ENCODE results near the gene TKFC.

The TKFC gene

DNA sequence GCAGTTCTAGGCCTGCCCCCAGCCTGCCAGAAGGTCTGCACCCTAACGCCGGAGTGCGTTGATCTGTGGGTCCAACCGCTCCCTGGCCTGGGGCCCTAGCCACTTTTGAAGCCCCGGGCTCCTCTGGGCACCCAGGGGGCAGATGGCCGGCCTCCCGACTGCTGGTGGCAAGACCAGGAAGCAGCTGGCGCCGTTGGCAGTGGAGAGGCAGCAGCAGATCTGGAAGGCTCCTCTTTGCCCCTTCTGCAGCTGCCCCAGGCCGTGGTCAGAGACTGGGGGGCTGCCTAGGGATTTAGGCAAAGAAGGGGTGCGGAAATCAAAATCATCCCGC is 37.5 kb upstream of the TKFC start:
- FAIRE-seq (no peak), DNase-seq (ENCODE audit: insufficient read length, low spot score) (no peak)
- TF ChIP-seq PAX5 (IDR thresholded peaks at IDR 0.05; ENCODE audit: insufficient read depth, low read length, severe bottlenecking) (no peak), POLR2A (IDR thresholded peaks at IDR 0.05; ENCODE audit: low read depth, low read length) (no peak), SPI1 (IDR thresholded peaks at IDR 0.05; ENCODE audit: low read depth, low read length) (no peak), TAF1 (IDR thresholded peaks at IDR 0.05; ENCODE audit: low read depth, low read length) (no peak), POU2F2 (IDR thresholded peaks at IDR 0.05; ENCODE audit: low read depth, low read length) (no peak), POLR2AphosphoS5 (IDR thresholded peaks at IDR 0.05; ENCODE audit: low read depth, low read length) (no peak)

DNA sequence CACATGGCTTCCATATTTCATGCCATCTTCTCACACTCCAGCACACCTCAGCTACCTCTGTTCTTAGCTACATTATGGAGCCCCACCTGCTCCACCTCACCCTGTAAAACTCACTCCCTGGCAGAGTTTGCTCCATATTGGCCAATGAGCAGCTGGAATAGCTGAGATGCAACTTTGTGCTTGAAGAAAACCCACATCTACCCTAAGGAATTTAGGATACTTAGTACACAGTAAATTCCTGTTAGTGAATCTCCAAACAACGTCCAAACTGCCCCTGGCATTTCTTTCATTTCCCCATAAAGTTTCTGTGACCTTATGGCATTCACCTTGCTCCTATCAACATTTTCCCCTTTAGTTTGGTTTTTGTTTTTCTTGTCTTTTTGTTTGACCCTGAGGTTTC is 35.7 kb upstream of the TKFC start:
- DNase-seq (ENCODE audit: insufficient read length, low spot score): no peak
- TF ChIP-seq TAF1 (IDR thresholded peaks at IDR 0.05; ENCODE audit: low read depth, low read length) (no peak), POLR2AphosphoS5 (IDR thresholded peaks at IDR 0.05; ENCODE audit: low read depth, low read length) (no peak; the same call in 1 of the 2 replicates), SPI1 (IDR thresholded peaks at IDR 0.05; ENCODE audit: low read depth, low read length) (no peak), PAX5 (IDR thresholded peaks at IDR 0.05; ENCODE audit: insufficient read depth, low read length, severe bottlenecking) (no peak), POLR2A (IDR thresholded peaks at IDR 0.05; ENCODE audit: low read depth, low read length) (no peak), POU2F2 (IDR thresholded peaks at IDR 0.05; ENCODE audit: low read depth, low read length) (no peak)
- FAIRE-seq: peak; percentile 26

DNA sequence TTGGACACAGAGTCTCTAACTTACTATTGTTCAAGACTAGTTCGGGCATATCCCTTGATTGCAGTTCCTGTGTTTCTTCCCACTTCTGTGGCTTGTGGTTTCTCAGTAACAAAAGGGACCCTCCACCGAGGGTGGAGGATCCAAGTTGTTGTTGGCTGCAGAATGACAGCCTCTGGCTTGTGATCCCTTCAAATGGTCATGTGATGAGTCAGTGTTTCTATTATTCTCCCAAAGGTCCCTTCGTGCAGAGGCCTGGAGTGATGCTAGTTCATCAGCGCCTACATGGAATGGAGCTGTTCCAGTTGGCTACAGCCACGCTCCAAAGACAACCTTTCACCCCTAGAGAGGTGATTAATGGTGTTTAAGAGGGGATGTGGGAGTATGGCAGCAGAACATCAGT is 35.3 kb upstream of the TKFC start:
- no peak for TF ChIP-seq POU2F2 (IDR thresholded peaks at IDR 0.05; ENCODE audit: low read depth, low read length)
- no peak for TF ChIP-seq TAF1 (IDR thresholded peaks at IDR 0.05; ENCODE audit: low read depth, low read length)
- TF ChIP-seq SPI1 (IDR thresholded peaks at IDR 0.05; ENCODE audit: low read depth, low read length): 0 out of 2 replicates have a peak, but pooled peaks have one; percentile 33
- TF ChIP-seq POLR2AphosphoS5 (IDR thresholded peaks at IDR 0.05; ENCODE audit: low read depth, low read length): no peak
- TF ChIP-seq POLR2A (IDR thresholded peaks at IDR 0.05; ENCODE audit: low read depth, low read length): no peak
- no peak for TF ChIP-seq PAX5 (IDR thresholded peaks at IDR 0.05; ENCODE audit: insufficient read depth, low read length, severe bottlenecking)
- no peak for FAIRE-seq
- no peak for DNase-seq (ENCODE audit: insufficient read length, low spot score)

DNA sequence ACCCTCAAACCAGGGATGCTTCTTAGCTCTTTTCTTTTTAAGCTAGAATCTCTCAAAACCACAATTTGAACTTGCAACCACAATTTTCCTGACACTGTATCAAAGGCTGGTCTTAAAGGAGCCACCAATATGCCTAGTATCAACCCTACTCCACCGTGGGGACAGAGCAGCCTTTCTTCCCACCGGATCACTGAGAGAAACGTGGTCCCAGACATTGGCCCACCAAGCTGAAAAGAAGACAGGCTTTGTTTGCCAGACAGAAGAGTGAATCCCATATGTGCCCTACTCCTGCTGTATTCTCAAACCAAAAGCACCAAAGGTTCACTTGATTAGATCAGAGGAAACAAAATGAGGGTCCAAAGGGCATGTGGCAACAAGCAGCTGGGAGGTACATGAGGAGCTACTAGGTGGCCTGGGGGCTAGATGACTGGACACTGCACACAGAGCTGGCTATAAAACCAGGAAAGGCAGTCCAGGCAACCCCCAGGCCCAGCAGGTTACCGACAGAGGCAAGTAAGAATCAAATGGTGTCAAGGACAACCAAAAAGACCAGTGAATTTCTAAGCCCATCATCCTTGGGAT is 34.3 kb upstream of the TKFC start:
- FAIRE-seq: no peak
- no peak for DNase-seq (ENCODE audit: insufficient read length, low spot score)
- no peak for TF ChIP-seq SPI1 (IDR thresholded peaks at IDR 0.05; ENCODE audit: low read depth, low read length)
- TF ChIP-seq POLR2AphosphoS5 (IDR thresholded peaks at IDR 0.05; ENCODE audit: low read depth, low read length): peak; percentile 30; the same call in 1 of the 2 replicates
- TF ChIP-seq TAF1 (IDR thresholded peaks at IDR 0.05; ENCODE audit: low read depth, low read length): no peak
- no peak for TF ChIP-seq POU2F2 (IDR thresholded peaks at IDR 0.05; ENCODE audit: low read depth, low read length)

DNA sequence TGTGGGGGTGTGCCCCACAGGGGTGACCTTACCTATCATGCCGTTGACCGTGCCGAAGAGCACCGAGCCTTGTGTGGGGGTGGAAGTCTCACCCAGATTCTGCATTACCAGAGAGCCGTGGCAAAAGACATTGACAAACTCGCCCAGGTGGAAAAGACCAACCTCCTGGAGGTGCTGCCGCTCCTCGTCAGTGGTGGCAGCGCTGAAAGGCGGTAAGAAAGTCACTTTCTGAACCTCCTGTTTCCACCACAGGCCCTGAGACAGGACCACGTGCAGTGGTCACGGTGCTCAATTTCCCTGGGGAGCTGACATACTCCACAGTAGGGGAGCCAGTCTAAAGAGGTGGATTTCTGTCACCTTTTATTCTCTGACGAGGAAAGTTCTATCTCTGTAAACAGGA is 30.5 kb upstream of the TKFC start:
- TF ChIP-seq SPI1 (IDR thresholded peaks at IDR 0.05; ENCODE audit: low read depth, low read length): no peak
- no peak for TF ChIP-seq POLR2AphosphoS5 (IDR thresholded peaks at IDR 0.05; ENCODE audit: low read depth, low read length)
- no peak for TF ChIP-seq POLR2A (IDR thresholded peaks at IDR 0.05; ENCODE audit: low read depth, low read length)
- TF ChIP-seq POU2F2 (IDR thresholded peaks at IDR 0.05; ENCODE audit: low read depth, low read length): no peak
- no peak for TF ChIP-seq PAX5 (IDR thresholded peaks at IDR 0.05; ENCODE audit: insufficient read depth, low read length, severe bottlenecking)
- no peak for TF ChIP-seq TAF1 (IDR thresholded peaks at IDR 0.05; ENCODE audit: low read depth, low read length)
- DNase-seq (ENCODE audit: insufficient read length, low spot score) (no peak), FAIRE-seq (no peak)

DNA sequence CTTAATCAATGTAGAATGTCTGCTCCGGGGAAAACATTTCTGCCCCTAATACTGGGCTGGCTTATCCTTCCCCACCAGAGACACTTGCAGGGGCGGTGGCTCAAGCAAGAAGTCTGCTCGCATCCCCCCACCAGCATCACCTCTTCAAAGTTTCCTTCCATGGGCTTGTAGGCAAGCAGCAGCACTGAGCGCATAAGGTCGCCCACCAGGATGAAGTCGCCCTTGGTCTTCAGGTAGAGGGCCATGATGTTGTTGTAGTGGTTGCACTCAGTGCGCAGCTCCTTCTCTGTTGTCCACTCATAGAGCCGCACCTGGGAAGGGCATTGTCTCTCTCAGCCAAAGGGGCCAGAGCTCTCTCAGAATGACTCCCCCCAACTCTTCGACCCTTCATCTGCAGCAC is 29.3 kb upstream of the TKFC start:
- TF ChIP-seq POLR2AphosphoS5 (IDR thresholded peaks at IDR 0.05; ENCODE audit: low read depth, low read length) (no peak), SPI1 (IDR thresholded peaks at IDR 0.05; ENCODE audit: low read depth, low read length) (no peak), POU2F2 (IDR thresholded peaks at IDR 0.05; ENCODE audit: low read depth, low read length) (no peak), PAX5 (IDR thresholded peaks at IDR 0.05; ENCODE audit: insufficient read depth, low read length, severe bottlenecking) (no peak), POLR2A (IDR thresholded peaks at IDR 0.05; ENCODE audit: low read depth, low read length) (no peak), TAF1 (IDR thresholded peaks at IDR 0.05; ENCODE audit: low read depth, low read length) (no peak)
- FAIRE-seq: no peak
- DNase-seq (ENCODE audit: insufficient read length, low spot score): no peak

DNA sequence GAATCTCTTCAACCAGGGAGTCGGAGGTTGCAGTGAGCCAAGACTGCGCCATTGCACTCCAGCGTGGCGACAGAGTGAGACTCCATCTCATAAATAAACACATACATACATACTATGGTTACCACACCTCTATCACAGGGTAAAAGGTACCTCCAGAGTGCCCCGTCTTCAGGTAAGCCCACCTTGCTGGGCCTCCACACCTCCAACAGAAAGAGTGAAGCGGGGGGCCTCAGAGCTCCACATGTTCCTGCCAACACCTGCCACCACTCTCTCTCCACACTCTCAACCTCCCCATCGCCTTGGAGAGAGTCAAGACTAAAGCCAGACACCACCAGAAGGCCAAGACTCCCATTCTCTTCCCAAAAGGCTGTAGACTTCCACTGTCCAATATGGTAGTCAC is 27.6 kb upstream of the TKFC start:
- TF ChIP-seq TAF1 (IDR thresholded peaks at IDR 0.05; ENCODE audit: low read depth, low read length) (no peak), POLR2AphosphoS5 (IDR thresholded peaks at IDR 0.05; ENCODE audit: low read depth, low read length) (no peak), SPI1 (IDR thresholded peaks at IDR 0.05; ENCODE audit: low read depth, low read length) (no peak), POU2F2 (IDR thresholded peaks at IDR 0.05; ENCODE audit: low read depth, low read length) (no peak), POLR2A (IDR thresholded peaks at IDR 0.05; ENCODE audit: low read depth, low read length) (no peak), PAX5 (IDR thresholded peaks at IDR 0.05; ENCODE audit: insufficient read depth, low read length, severe bottlenecking) (no peak)
- DNase-seq (ENCODE audit: insufficient read length, low spot score) (no peak), FAIRE-seq (no peak)

DNA sequence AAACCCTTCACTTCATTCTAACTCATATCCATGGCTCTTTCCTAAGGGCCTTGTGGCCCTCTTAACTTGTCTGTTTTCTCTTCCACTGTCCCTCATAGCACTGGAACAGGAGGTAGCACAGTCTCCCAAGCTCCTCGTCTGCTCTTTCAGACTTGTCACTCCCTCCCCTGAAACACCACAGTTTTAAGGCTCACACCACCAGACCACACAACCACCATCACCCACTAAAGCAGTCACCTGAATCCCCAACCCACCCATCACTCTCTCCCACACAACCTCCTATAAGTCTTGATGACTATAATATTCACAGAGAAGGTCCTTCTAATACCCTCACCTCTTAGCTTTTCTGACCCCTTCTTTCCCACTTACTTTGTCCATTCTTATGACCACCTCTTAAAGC is 26.8 kb upstream of the TKFC start:
- FAIRE-seq: no peak
- TF ChIP-seq POU2F2 (IDR thresholded peaks at IDR 0.05; ENCODE audit: low read depth, low read length) (no peak), PAX5 (IDR thresholded peaks at IDR 0.05; ENCODE audit: insufficient read depth, low read length, severe bottlenecking) (no peak), POLR2A (IDR thresholded peaks at IDR 0.05; ENCODE audit: low read depth, low read length) (no peak), SPI1 (IDR thresholded peaks at IDR 0.05; ENCODE audit: low read depth, low read length) (no peak), TAF1 (IDR thresholded peaks at IDR 0.05; ENCODE audit: low read depth, low read length) (no peak), POLR2AphosphoS5 (IDR thresholded peaks at IDR 0.05; ENCODE audit: low read depth, low read length) (no peak)
- DNase-seq (ENCODE audit: insufficient read length, low spot score): no peak

DNA sequence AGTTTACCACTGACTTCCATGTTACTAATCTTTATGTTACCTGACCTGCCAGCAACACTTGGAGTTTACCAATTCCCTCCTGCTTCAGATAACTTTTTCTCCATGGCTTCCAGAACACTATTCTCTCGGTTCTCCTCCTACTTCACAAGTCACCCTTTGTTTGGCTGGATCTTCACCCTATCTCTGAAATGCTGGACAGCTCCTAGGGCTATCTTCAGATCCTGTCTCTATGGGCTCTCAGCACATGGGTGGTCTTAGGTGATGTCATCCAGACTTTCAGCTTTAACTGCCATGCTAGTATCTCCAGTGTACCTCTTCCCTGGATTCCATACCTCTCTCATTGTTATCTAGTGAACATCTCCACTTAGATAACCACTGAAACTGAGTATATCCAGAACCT is 25.7 kb upstream of the TKFC start:
- TF ChIP-seq SPI1 (IDR thresholded peaks at IDR 0.05; ENCODE audit: low read depth, low read length) (no peak), PAX5 (IDR thresholded peaks at IDR 0.05; ENCODE audit: insufficient read depth, low read length, severe bottlenecking) (no peak), POLR2A (IDR thresholded peaks at IDR 0.05; ENCODE audit: low read depth, low read length) (no peak), POLR2AphosphoS5 (IDR thresholded peaks at IDR 0.05; ENCODE audit: low read depth, low read length) (no peak), TAF1 (IDR thresholded peaks at IDR 0.05; ENCODE audit: low read depth, low read length) (no peak), POU2F2 (IDR thresholded peaks at IDR 0.05; ENCODE audit: low read depth, low read length) (no peak)
- FAIRE-seq (no peak), DNase-seq (ENCODE audit: insufficient read length, low spot score) (no peak)

DNA sequence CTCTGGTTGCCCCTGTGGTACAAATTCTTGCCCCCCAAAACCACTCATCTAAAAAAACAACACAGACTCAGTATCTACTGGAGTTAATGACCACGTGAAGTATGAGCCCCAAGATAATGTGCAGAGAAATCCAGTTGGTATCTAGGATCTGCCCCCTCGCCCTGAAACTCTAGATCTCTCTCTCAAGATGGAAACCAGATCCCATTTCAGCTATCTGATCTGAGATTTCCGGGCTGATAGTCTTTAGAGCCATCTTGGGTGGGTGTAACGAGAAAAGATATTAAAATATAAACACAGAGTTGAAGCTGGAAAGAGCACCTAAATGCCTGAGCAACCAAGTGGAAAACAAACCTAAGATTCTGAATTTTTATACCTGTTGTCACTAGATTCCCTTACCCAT is 23.9 kb upstream of the TKFC start:
- no peak for TF ChIP-seq POLR2AphosphoS5 (IDR thresholded peaks at IDR 0.05; ENCODE audit: low read depth, low read length)
- no peak for TF ChIP-seq POU2F2 (IDR thresholded peaks at IDR 0.05; ENCODE audit: low read depth, low read length)
- no peak for TF ChIP-seq POLR2A (IDR thresholded peaks at IDR 0.05; ENCODE audit: low read depth, low read length)
- TF ChIP-seq PAX5 (IDR thresholded peaks at IDR 0.05; ENCODE audit: insufficient read depth, low read length, severe bottlenecking): no peak
- TF ChIP-seq SPI1 (IDR thresholded peaks at IDR 0.05; ENCODE audit: low read depth, low read length): no peak
- no peak for TF ChIP-seq TAF1 (IDR thresholded peaks at IDR 0.05; ENCODE audit: low read depth, low read length)
- no peak for DNase-seq (ENCODE audit: insufficient read length, low spot score)
- no peak for FAIRE-seq
